ENCODE data around the gene SYNGR1.
"Not testable (repeated sequence)": the region's sequence is repeated elsewhere in the genome, so short reads cannot be mapped to it uniquely, and the experiment has no call there.

SYNGR1 gene

GRCh38 chr22:39408173-39408572, 58.4 kb downstream of the SYNGR1 start:
- DNase-seq (ENCODE audit: low spot score) = no peak

- DNase-seq (ENCODE audit: low spot score) = no peak
Measured at GRCh38 chr22:39408807-39409206, 59.0 kb downstream of the SYNGR1 start.

GRCh38 chr22:39409516-39410029, 59.8 kb downstream of the SYNGR1 start:
- DNase-seq (ENCODE audit: low spot score) = no peak

DNA sequence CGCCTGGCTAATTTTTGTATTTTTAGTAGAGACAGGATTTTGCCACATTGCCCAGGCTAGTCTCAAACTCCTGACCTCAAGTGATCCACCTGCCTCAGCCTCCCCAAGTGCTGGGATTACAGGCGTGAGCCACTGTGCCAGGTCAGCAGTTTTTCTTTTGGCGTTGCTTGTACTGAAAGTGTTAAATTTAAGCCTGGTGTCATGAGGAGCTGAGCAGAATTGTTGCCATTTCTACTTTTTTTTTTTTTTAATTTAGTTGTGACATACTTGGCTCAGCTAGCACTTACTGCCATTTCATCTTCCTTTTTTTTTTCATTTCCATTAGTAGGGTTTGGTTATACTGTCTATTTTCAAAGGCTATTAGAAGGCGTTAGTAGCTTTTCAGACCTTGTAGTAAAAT, 60.5 kb downstream of the SYNGR1 start:
- DNase-seq (ENCODE audit: low spot score) = no peak

DNA sequence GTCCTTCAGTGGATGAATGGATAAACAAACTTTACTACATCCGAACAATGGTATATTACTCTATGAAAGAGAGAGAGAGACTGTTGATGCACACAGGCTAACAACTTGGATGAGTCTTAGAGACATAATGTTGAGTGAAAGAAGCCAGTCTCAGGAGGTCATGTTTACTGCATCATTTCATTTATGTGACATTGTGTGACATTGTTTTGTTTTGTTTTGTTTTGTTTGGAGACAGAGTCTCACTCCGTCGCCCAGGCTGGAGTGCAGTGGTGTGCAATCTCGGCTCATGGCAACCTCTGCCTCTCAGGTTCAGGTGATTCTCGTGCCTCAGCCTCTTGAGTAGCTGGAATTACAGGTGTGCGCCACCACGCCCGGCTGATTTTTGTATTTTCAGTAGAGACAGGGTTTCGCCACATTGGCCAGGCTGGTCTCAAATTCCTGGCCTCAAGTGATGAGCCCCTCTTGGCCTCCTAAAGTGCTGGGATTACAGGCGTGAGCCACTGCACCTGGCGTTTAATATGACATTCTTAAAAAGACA, 62.1 kb downstream of the SYNGR1 start:
- not testable (repeated sequence) for DNase-seq (ENCODE audit: low spot score)

DNA sequence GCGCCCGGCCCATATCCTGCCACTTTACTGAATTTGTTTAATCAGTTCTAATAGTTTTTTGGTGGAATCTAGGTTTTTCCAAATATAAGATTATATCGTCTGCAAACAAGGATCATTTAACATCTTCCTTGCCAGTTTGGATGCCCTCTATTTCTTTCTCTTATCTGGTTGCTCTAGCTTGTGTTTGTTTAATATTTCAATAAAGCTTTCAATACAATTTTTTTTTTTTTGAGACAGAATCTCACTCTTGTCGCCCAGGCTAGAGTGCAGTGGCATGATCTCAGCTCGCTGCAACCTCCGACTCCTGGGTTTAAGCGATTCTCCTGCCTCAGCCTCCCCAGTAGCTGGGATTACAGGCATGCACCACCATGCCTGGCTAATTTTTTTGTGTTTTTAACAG, 63.4 kb downstream of the SYNGR1 start:
- DNase-seq (ENCODE audit: low spot score) = not testable (repeated sequence)

DNA sequence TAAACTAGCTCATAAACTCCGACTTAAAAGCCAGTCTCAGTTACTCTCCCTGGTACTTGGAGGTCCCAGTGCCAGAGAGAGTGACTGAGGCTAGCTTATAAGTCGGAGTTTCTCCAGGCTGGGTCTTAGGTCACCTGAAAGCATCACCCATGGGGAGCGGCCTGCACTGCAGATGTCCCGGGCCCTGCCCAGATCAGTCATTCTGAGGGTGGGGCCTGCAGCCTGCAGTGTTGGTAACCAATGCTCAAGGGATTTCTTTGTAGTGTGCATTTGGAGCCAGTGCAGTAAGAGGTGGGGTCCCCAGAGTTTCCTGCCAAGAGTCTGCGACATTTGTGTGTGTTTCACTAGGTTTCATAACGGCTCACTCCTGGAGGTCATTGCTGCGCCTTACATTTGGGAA, 64.6 kb downstream of the SYNGR1 start:
- DNase-seq (ENCODE audit: low spot score) = no peak

- peak; percentile 50 for DNase-seq (ENCODE audit: low spot score)
Measured at GRCh38 chr22:39414886-39415285, 65.1 kb downstream of the SYNGR1 start.

GRCh38 chr22:39415506-39415905, 65.7 kb downstream of the SYNGR1 start:
- no peak for DNase-seq (ENCODE audit: low spot score)

GRCh38 chr22:39416319-39416718, 66.5 kb downstream of the SYNGR1 start:
- DNase-seq (ENCODE audit: low spot score) = no peak

GRCh38 chr22:39417641-39418040, 67.8 kb downstream of the SYNGR1 start:
- no peak for DNase-seq (ENCODE audit: low spot score)

- DNase-seq (ENCODE audit: low spot score) = no peak
Measured at GRCh38 chr22:39418696-39419095, 68.9 kb downstream of the SYNGR1 start.

DNA sequence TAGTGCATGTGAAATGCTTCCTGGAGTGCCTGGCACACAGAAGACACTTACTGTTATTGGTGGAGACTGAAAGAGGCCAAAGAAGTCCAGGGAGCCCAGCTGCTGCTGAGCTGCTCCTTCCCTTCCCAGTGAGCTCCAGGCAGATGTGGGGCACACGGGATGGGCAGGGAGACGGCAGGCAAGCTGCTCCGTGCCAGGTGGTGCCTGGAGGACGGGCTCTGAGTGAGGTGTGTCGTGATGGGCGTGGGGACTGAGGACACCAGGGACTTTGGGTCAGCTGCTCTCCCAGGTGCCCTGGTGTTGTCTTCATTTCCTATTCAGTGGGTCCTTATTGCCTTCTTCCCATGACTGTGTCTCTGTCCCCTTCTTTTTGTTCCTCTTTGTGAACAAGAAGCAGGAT, 69.3 kb downstream of the SYNGR1 start:
- DNase-seq (ENCODE audit: low spot score) = no peak

GRCh38 chr22:39419911-39420310, 70.1 kb downstream of the SYNGR1 start:
- DNase-seq (ENCODE audit: low spot score) = no peak

GRCh38 chr22:39421691-39422090, 71.9 kb downstream of the SYNGR1 start:
- DNase-seq (ENCODE audit: low spot score) = no peak

GRCh38 chr22:39422101-39422500, 72.3 kb downstream of the SYNGR1 start:
- DNase-seq (ENCODE audit: low spot score) = no peak

DNA sequence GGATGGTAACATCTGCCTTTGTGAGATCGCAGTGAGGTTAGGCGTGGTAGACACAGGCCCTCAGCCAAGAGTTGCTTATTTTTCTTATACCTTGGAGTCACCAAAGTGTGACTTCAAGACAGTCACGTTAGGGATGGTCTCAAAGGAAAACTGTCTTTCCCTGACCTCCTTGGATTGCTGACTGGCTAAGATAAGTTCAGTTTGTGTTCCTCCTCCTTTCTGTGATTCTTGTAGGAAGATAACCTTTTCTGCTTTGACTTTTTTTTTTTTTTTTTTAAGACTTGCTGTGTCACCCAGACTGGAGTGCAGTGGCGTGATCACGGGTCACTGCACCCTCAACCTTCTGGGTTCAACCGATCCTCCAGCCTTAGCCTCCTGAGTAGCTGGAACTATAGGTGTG, 72.9 kb downstream of the SYNGR1 start:
- no peak for DNase-seq (ENCODE audit: low spot score)

GRCh38 chr22:39423976-39424375, 74.2 kb downstream of the SYNGR1 start:
- no peak for DNase-seq (ENCODE audit: low spot score)

- no peak for DNase-seq (ENCODE audit: low spot score)
Measured at GRCh38 chr22:39426380-39427043, 76.7 kb downstream of the SYNGR1 start.

DNA sequence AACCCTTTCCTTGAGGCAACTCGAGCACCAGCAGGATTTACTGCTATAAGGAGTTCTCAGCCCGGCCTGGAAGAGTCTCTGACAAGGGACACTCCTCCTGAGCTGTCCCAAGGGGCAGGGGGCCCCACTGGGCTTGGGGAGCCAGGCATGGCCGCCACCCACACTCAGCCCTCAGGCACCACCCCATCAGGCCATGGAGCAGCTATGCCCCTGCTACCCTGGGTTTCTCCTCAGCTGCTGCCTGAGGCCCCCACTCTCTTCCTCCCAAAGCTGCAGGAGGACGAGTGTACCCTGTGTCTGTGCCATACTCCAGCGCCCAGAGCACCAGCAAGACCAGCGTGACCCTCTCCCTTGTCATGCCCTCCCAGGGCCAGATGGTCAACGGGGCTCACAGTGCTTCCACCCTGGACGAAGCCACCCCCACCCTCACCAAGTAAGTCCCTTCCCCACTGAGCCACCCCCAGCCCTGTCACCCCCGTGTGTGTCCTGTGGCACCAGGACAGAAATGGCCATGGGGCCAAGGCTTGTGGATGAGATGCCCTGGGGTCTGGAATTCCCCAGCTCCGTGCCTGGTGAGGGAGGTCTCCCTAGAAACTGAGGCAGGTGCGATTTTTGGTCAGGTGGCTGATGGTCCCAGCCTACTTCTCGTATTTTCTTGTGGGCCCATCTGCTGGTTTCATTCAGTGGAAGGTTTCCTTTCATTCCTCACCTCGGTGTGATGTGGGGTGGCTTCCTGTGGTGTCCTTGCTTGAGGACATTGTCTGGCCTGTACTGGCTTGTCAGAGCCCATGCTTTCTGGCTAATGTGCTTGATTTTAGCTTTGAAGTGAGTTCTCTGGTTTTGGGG, 78.2 kb downstream of the SYNGR1 start:
- no peak for DNase-seq (ENCODE audit: low spot score)

DNA sequence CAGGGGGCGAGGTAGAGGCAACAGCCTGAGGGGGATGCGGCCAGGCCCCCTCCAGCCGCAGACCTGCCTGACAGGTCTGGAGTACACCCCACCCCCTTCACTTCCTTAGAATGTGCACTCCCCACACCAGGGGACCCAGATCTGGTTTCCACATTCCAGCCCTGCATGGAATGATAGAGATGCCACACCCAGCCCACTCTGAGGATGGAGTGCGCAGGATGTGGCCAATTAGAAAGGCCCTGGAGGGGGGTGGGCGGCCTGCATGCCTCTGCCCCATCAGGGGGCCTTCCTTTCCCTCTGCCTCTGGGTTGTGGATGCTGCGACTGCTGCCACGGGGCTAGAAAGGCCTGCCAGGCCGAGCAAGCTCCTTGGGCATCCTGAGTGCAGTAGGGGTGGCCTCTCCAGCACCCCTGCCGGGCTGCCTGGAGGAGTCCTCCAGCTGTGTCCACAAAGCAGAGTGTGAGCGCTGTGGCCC, 78.8 kb downstream of the SYNGR1 start:
- DNase-seq (ENCODE audit: low spot score) = no peak

GRCh38 chr22:39429186-39429585, 79.4 kb downstream of the SYNGR1 start:
- DNase-seq (ENCODE audit: low spot score) = no peak

Measured in Ammon's horn (tissue), 1 donor.